GM18517 (cell line): ENCODE results near the gene ZNF609.

Experiments used
- ATAC-seq: cut with Tn5 transposase; IDR thresholded peaks from one replicate; pipeline ENCODE4 v1.9.1; 2021; ENCODE audit warnings: mild to moderate bottlenecking, moderate library complexity; ENCODE audit not compliant: unreplicated experiment

ZNF609 gene

GRCh38 chr15:64500695-64501395, 40.5 kb downstream of the ZNF609 start:
- ATAC-seq, result no peak

- ATAC-seq, result no peak
Measured at GRCh38 chr15:64501396-64501715, 41.0 kb downstream of the ZNF609 start.

GRCh38 chr15:64502151-64502550, 41.8 kb downstream of the ZNF609 start:
- ATAC-seq, result no peak

- ATAC-seq, result no peak
Measured at GRCh38 chr15:64502551-64502950, 42.2 kb downstream of the ZNF609 start.

GRCh38 chr15:64503197-64503596, 42.8 kb downstream of the ZNF609 start:
- no peak for ATAC-seq

GRCh38 chr15:64503640-64504039, 43.3 kb downstream of the ZNF609 start:
- ATAC-seq, result no peak

- ATAC-seq, result peak; percentile 69
Measured at GRCh38 chr15:64507293-64507802, 47.0 kb downstream of the ZNF609 start.

GRCh38 chr15:64507845-64508244, 47.5 kb downstream of the ZNF609 start:
- ATAC-seq, result no peak

- ATAC-seq, result no peak
Measured at GRCh38 chr15:64513823-64514222, 53.4 kb downstream of the ZNF609 start.

- ATAC-seq, result no peak
Measured at GRCh38 chr15:64515196-64515595, 54.8 kb downstream of the ZNF609 start.

GRCh38 chr15:64515825-64516224, 55.4 kb downstream of the ZNF609 start:
- ATAC-seq, result no peak

- no peak for ATAC-seq
Measured at GRCh38 chr15:64519897-64520296, 59.5 kb downstream of the ZNF609 start.

GRCh38 chr15:64521201-64521600, 60.8 kb downstream of the ZNF609 start:
- no peak for ATAC-seq

GRCh38 chr15:64521726-64522164, 61.4 kb downstream of the ZNF609 start:
- ATAC-seq, result no peak

GRCh38 chr15:64522226-64522823, 61.9 kb downstream of the ZNF609 start:
- ATAC-seq, result no peak

GRCh38 chr15:64523240-64523639, 62.9 kb downstream of the ZNF609 start:
- ATAC-seq, result no peak

GRCh38 chr15:64524778-64525177, 64.4 kb downstream of the ZNF609 start:
- no peak for ATAC-seq

- no peak for ATAC-seq
Measured at GRCh38 chr15:64525828-64526530, 65.6 kb downstream of the ZNF609 start.

- no peak for ATAC-seq
Measured at GRCh38 chr15:64527263-64527984, 67.0 kb downstream of the ZNF609 start.

GRCh38 chr15:64528871-64529270, 68.5 kb downstream of the ZNF609 start:
- ATAC-seq, result no peak

GRCh38 chr15:64530472-64530871, 70.1 kb downstream of the ZNF609 start:
- ATAC-seq, result no peak
